WTC11 (cell line): ENCODE data around the gene SLC27A4. TPM values are rescaled to one million over a fixed set of nuclear protein-coding genes. Genes with fewer than 3 reads are reported as not detected.

ENCODE experiments used
- ATAC-seq: fragments of 200-7000 bp; cut with Tn5 transposase; 2 replicates; pipeline ENCODE4 v1.10.0; 2021; ENCODE audit warnings: mild to moderate bottlenecking, moderate library complexity
- CTCF ChIA-PET: fragments of 300-600 bp; sonication (Branson Sonifier 250); formaldehyde crosslinking; loops from one replicate; lab custom pipeline; 2021; ENCODE audit warnings: antibody characterized with exemption; lab: Charles Lee
- POLR2A ChIA-PET: fragments of 350-600 bp; sonication (Branson Sonifier 250); formaldehyde crosslinking; loops from one replicate; lab custom pipeline; 2021; ENCODE audit warnings: antibody characterized with exemption; lab: Charles Lee
- DNase-seq: peaks from one replicate; pipeline ENCODE4 v3.0.0; 2021; ENCODE audit warnings: low spot score
- H3K27ac Mint-ChIP-seq: 2 replicates; pipeline ENCODE4 v1.8.0; 2021; ENCODE audit warnings: mixed read lengths
- H3K27me3 Mint-ChIP-seq: 2 replicates; pipeline ENCODE4 v1.8.0; 2021; ENCODE audit warnings: low read depth, mild to moderate bottlenecking, moderate library complexity, mixed read lengths
- H3K36me3 Mint-ChIP-seq: 2 replicates; pipeline ENCODE4 v1.8.0; 2021; ENCODE audit warnings: mixed read lengths
- H3K4me1 Mint-ChIP-seq: 2 replicates; pipeline ENCODE4 v1.8.0; 2022; ENCODE audit warnings: mixed read lengths
- H3K4me3 Mint-ChIP-seq: 2 replicates; pipeline ENCODE4 v1.8.0; 2021; ENCODE audit warnings: mild to moderate bottlenecking, moderate library complexity, mixed read lengths
- H3K9me3 Mint-ChIP-seq: 2 replicates; pipeline ENCODE4 v1.8.0; 2021; ENCODE audit warnings: mixed read lengths
- CBFB ChIP-seq: sonication (generic); formaldehyde crosslinking; IDR thresholded peaks from 2 replicates; pipeline ENCODE4 v1.8.1; 2022; ENCODE audit warnings: mild to moderate bottlenecking, low read depth, missing genetic modification reagents
- CREM ChIP-seq: sonication (generic); formaldehyde crosslinking; IDR thresholded peaks from 2 replicates; pipeline ENCODE4 v1.8.1; 2022; ENCODE audit warnings: mild to moderate bottlenecking, missing genetic modification reagents, moderate library complexity
- EMX1 ChIP-seq: fragments of 250-450 bp; sonication (Bioruptor Pico); IDR thresholded peaks from 2 replicates; pipeline ENCODE4 v1.8.0; 2021; ENCODE audit warnings: mild to moderate bottlenecking
- ESRRA ChIP-seq: sonication (generic); formaldehyde crosslinking; IDR thresholded peaks from 2 replicates; pipeline ENCODE4 v1.8.1; 2022; ENCODE audit warnings: mild to moderate bottlenecking, missing genetic modification reagents, borderline replicate concordance
- FOXP1 ChIP-seq: sonication (generic); formaldehyde crosslinking; IDR thresholded peaks from 2 replicates; pipeline ENCODE4 v1.8.0; 2022; ENCODE audit warnings: missing genetic modification reagents, mild to moderate bottlenecking, moderate library complexity, borderline replicate concordance
- GRHL2 ChIP-seq: fragments of 250-450 bp; sonication (Bioruptor Pico); IDR thresholded peaks from 2 replicates; pipeline ENCODE4 v1.8.0; 2022; ENCODE audit warnings: mild to moderate bottlenecking, moderate library complexity; ENCODE audit not compliant: insufficient replicate concordance, severe bottlenecking
- GTF2I ChIP-seq: fragments of 250-450 bp; sonication (Bioruptor Pico); conservative IDR thresholded peaks from 2 replicates; pipeline ENCODE4 v1.4.0; 2021; ENCODE audit warnings: mild to moderate bottlenecking
- HMGXB4 ChIP-seq: sonication (generic); formaldehyde crosslinking; IDR thresholded peaks from 2 replicates; pipeline ENCODE4 v1.8.1; 2023; ENCODE audit warnings: mild to moderate bottlenecking, moderate library complexity, missing genetic modification reagents
- IRF2 ChIP-seq: sonication (generic); formaldehyde crosslinking; IDR thresholded peaks from 2 replicates; pipeline ENCODE4 v1.8.0; 2022; ENCODE audit warnings: low read depth, missing genetic modification reagents, borderline replicate concordance
- JAZF1 ChIP-seq: fragments of 250-450 bp; sonication (Bioruptor Pico); IDR thresholded peaks from 2 replicates; pipeline ENCODE4 v1.9.0; 2021; ENCODE audit warnings: moderate library complexity, mild to moderate bottlenecking, inconsistent platforms
- NFE2L1 ChIP-seq: sonication (generic); formaldehyde crosslinking; IDR thresholded peaks from 2 replicates; pipeline ENCODE4 v1.8.1; 2023; ENCODE audit warnings: missing genetic modification reagents
- NR1H2 ChIP-seq: sonication (generic); formaldehyde crosslinking; IDR thresholded peaks from 2 replicates; pipeline ENCODE4 v1.9.0; 2021; ENCODE audit warnings: mild to moderate bottlenecking, moderate library complexity, missing genetic modification reagents
- NR2C2 ChIP-seq: sonication (generic); formaldehyde crosslinking; IDR thresholded peaks from 2 replicates; pipeline ENCODE4 v1.8.0; 2022; ENCODE audit warnings: mild to moderate bottlenecking, missing genetic modification reagents
- PRDM15 ChIP-seq: sonication (generic); formaldehyde crosslinking; IDR thresholded peaks from 2 replicates; pipeline ENCODE4 v1.8.0; 2022; ENCODE audit warnings: missing genetic modification reagents
- SMAD4 ChIP-seq: sonication (generic); formaldehyde crosslinking; IDR thresholded peaks from 2 replicates; pipeline ENCODE4 v1.8.0; 2022; ENCODE audit warnings: mild to moderate bottlenecking, missing genetic modification reagents
- TEAD1 ChIP-seq: sonication (generic); formaldehyde crosslinking; IDR thresholded peaks from 2 replicates; pipeline ENCODE4 v1.8.0; 2022; ENCODE audit warnings: mild to moderate bottlenecking, missing genetic modification reagents
- total RNA-seq: library from RNA; stranded (reverse); gene quantifications from 3 replicates; pipeline ENCODE4 v1.2.3, GENCODE V29; 2021
- TF ChIP-seq, protein P1 (sequence below): fragments of 250-450 bp; sonication (Bioruptor Pico); IDR thresholded peaks from 2 replicates; pipeline ENCODE4 v1.9.0; 2021; ENCODE audit warnings: mild to moderate bottlenecking
- TF ChIP-seq, protein P2 (sequence below): sonication (generic); formaldehyde crosslinking; conservative IDR thresholded peaks from 2 replicates; pipeline ENCODE4 v1.8.1; 2022; ENCODE audit warnings: mild to moderate bottlenecking, missing genetic modification reagents

Gene SLC27A4
- total RNA-seq, 1 experiment from 2014 or later, result 23.8 TPM

DNA sequence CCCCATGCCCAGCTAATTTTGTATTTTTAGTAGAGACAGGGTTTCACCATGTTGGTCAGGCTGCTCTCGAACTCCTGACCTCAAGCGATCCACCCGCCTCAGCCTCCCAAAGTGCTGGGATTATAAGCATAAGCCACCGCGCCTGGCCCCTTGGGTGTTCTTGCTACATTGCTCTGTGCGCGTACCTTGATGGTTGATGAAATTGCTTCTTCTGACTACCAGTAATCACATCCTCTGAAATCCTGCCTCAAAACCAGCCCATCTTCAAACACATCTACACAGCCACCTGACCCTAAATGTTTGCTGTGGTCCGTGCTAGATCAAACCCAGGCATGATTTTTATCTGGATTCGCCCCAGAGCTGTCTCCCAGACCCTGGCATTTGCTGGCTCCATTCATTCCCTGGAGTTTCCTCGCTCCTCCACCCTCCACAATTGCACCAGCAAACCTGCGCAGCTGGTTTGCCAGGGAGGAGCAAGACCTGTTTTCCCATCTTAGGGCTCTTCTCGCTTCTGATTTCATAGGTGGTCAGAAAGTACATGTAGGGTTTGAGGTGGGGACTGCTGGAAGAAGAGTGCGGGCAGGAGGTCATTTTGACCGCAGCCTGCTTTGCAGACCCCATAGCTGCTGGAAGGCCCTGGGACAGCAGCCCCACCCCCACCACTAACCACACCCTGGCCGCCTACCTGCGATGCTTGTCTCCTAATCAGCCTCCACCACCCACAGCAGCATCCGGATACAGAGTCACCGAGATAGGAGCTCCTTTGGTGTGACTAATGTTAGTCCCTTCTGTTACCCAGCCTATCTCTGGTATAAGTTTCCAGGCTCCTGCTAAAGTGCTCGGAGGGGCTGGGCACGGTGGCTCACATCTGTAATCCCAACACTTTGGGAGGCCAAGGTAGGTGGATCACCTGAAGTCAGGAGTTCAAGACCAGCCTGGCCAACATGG lies 41.5 kb upstream of the SLC27A4 start (continued):
- TF ChIP-seq FOXP1, result no peak
- no peak for TF ChIP-seq TEAD1
- no peak for TF ChIP-seq NR2C2 (CRISPR knock-in tag)
- TF ChIP-seq, protein P1, sequence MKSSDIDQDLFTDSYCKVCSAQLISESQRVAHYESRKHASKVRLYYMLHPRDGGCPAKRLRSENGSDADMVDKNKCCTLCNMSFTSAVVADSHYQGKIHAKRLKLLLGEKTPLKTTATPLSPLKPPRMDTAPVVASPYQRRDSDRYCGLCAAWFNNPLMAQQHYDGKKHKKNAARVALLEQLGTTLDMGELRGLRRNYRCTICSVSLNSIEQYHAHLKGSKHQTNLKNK (CRISPR knock-in tag), result no peak
- TF ChIP-seq CBFB (CRISPR knock-in tag), result no peak
- no peak for TF ChIP-seq EMX1
- TF ChIP-seq, all 79 proteins: peak for 0

DNA sequence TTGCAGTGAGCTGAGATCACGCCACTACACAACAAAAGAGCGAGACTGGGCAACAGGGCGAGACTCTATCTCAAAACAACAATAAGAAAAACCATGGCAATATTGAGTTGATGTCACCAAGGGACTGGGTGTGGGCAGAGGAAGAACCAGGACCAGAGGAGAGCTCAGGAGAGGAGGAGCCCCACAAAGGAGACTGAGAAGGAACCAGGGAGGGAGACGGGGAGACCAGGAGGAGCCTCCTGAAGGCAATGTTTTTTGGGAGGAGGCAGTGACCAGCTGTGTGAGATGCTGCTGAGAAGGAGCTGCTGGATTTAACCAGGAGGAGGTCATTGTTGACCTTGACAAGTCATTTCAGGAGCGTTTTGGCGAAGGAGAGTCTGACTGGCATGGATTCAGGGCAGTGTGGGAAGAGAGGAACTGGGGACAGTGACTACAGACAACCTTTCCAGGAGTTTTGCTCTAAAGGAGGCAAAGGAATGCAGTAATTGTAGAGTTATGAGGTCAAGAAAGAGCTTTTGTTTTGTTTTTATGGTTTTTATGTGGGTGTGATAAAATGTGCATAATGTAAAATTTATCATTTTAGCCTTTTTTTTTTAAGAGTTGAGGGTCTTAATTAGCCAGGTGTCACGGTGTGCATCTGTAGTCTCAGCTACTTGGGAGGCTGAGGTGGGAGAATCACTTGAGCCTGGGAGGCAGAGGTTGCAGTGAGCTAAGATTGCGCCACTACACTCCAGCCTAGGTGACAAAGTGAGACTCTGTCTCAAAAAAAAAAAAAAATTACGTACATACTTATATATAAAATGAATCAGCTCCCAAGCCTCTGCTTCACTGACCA lies 36.0 kb upstream of the SLC27A4 start:
- ATAC-seq (no peak), DNase-seq (no peak)
- ChIA-PET POLR2A (interaction anchor here (0.7 to 1.5 kb wide), 2 partner anchors 28 to 152 kb away, joined by 3 to 5 read pairs; partner anchors contain the start of genes GOLGA2 and SWI5), CTCF (interaction anchor here (0.9 to 3.6 kb wide), 4 partner anchors 9 to 134 kb away, joined by 3 to 18 read pairs (median 10); no protein-coding TSS in a partner anchor)
- H3K36me3 Mint-ChIP-seq, result peaks cover 15% of the 10 kb centered on the region
- H3K27me3 Mint-ChIP-seq, result peaks cover 2% of the 10 kb centered on the region; the same call in 1 of the 2 replicates
- TF ChIP-seq JAZF1, result no peak
- TF ChIP-seq GTF2I (CRISPR knock-in tag), result no peak
- TF ChIP-seq FOXP1, result no peak
- no peak for TF ChIP-seq GRHL2 (CRISPR knock-in tag)
- no peak for TF ChIP-seq CREM (CRISPR knock-in tag)
- no peak for TF ChIP-seq PRDM15 (CRISPR knock-in tag)
- TF ChIP-seq, protein P2, sequence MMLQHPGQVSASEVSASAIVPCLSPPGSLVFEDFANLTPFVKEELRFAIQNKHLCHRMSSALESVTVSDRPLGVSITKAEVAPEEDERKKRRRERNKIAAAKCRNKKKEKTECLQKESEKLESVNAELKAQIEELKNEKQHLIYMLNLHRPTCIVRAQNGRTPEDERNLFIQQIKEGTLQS (CRISPR knock-in tag), result no peak
- TF ChIP-seq SMAD4, result no peak
- TF ChIP-seq NFE2L1, result no peak
- TF ChIP-seq ESRRA (CRISPR knock-in tag), result no peak
- no peak for TF ChIP-seq NR1H2
- no peak for TF ChIP-seq HMGXB4 (CRISPR knock-in tag)
- no peak for TF ChIP-seq IRF2 (CRISPR knock-in tag)
- no peak for TF ChIP-seq TEAD1
- no peak overlapping the region for H3K4me3 Mint-ChIP-seq
- peak overlapping the region; percentile 33; the same call in 1 of the 2 replicates for H3K27ac Mint-ChIP-seq
- H3K9me3 Mint-ChIP-seq, result no peaks in the 10 kb centered on the region
- H3K4me1 Mint-ChIP-seq, result no peaks in the 10 kb centered on the region
